LNCaP clone FGC (cell line): Measurements from ENCODE around the gene PAGE2.
A peak's percentile ranks its signal among the peaks of the same experiment; 100 is the strongest.
"Not testable (repeated sequence)": the region's sequence is repeated elsewhere in the genome, so short reads cannot be mapped to it uniquely, and the experiment has no call there.

Experiments used
- DNase-seq: peaks from one replicate; pipeline ENCODE4 v3.0.0-alpha.2; 2011; ENCODE audit warnings: low read depth
- H3K4me3 ChIP-seq: 2 replicates; pipeline ENCODE4 v1.5.1; 2011; ENCODE audit warnings: mild to moderate bottlenecking, low read depth, low read length, control low read depth
- TF ChIP-seq, protein P1 (sequence below): IDR thresholded peaks from 2 replicates; pipeline ENCODE4 v1.5.1; 2012; ENCODE audit warnings: mild to moderate bottlenecking; ENCODE audit not compliant: control insufficient read depth, insufficient read depth; ENCODE audit errors: extremely low read depth

PAGE2 gene

DNA sequence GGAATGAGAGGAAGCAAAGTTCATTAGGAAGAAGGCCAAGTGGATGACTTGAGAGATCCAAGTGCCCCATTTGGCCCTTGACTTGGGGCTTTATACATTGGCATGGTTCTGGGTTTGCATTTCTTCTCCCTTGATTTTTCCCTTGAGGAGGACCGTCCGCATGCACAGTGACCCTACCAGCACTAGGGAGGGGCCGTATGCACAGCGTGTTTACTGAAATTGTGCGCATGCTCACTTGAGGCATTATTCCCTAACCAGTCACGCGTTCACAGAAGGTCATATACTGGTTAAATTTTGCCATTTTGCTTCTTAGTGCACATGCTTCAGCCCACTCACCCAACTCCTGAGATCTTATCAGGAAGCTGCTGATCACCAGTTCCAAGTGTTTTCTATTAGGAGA is 35.1 kb downstream of the PAGE2 start:
- no peak for DNase-seq
- no peak overlapping the region for H3K4me3 ChIP-seq

DNA sequence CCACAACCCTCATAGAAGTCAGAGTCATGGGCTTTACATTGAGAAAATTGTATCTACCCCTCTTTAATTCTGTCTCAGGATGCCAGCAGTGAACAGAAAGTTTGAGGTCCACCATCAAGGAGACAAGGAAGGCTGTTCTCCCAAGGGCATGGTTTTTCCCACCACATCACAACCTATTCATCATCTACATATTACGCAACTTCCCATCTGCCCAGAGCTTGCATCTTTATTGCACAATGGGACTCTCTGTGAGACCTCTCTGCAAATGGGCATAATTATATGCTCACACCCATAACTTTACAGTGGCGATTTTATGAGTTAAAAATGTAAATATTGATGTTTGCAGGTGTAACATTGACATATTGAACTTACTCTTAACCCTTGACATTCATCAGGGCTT is 38.9 kb downstream of the PAGE2 start:
- TF ChIP-seq, protein P1, sequence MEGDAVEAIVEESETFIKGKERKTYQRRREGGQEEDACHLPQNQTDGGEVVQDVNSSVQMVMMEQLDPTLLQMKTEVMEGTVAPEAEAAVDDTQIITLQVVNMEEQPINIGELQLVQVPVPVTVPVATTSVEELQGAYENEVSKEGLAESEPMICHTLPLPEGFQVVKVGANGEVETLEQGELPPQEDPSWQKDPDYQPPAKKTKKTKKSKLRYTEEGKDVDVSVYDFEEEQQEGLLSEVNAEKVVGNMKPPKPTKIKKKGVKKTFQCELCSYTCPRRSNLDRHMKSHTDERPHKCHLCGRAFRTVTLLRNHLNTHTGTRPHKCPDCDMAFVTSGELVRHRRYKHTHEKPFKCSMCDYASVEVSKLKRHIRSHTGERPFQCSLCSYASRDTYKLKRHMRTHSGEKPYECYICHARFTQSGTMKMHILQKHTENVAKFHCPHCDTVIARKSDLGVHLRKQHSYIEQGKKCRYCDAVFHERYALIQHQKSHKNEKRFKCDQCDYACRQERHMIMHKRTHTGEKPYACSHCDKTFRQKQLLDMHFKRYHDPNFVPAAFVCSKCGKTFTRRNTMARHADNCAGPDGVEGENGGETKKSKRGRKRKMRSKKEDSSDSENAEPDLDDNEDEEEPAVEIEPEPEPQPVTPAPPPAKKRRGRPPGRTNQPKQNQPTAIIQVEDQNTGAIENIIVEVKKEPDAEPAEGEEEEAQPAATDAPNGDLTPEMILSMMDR = no peak
- no peak for DNase-seq
- no peak overlapping the region for H3K4me3 ChIP-seq

More for the DNA sequence above, 35.1 kb downstream of the PAGE2 start:
- TF ChIP-seq, protein P1 = no peak

DNA sequence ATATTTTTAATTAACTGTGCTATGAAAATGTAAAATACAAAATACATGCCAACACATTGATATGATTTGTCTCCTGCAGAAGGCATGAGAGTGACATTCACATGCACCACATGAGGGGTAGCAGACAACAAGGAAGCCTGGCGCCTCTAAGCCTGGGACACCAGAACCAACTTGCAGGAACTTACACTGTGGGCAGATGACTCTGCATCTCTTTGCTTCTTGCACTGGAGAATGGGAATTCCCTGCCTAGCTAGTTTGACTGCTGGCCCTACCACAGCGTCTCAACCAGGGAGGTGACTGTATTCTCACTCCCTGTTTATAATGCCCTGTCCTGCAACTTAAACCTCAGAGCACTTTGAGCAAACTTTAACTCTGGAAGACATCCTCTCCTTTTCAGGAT is 40.5 kb downstream of the PAGE2 start:
- H3K4me3 ChIP-seq = no peak overlapping the region
- DNase-seq = no peak
- TF ChIP-seq, protein P1 = no peak

DNA sequence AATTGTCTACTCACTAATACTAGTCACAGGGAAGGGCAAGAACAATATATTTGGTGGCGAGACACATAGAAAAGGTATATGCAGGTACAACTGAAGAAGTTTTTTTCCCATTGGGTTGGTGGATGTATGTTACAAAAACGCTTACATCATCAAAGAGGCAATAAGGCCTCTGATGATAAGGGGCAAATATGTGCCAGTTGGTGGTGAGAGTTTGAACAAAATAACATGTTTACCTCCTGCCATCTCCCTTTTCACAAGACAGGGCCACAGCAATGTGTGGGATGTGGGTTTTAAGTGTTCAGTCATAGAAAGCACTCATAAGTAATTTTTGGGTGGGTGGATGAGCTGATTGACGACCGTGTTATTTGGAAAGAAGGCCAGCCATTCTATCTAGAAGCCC is 41.7 kb downstream of the PAGE2 start:
- TF ChIP-seq, protein P1 = no peak
- no peak for DNase-seq
- no peak overlapping the region for H3K4me3 ChIP-seq

DNA sequence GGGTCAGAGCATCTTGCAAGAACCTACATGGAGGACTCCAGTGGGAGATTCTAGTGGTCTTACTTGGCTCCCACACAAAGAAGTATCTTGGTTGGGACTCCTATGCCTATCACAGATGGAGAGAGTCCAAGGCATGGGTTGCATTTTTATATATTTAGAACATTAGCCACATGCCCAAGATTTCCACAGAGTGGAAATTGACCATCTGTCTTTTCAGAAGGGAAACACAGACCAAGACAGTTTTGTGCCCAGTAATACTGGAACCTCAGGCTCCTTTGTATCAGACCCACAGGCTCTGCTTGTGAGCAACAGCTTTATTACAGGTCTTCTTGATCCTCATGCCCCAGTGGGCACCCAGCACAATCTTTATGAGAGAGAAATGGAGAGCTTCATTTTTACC is 43.6 kb downstream of the PAGE2 start:
- no peak for DNase-seq
- TF ChIP-seq, protein P1 = no peak
- H3K4me3 ChIP-seq = no peak overlapping the region

DNA sequence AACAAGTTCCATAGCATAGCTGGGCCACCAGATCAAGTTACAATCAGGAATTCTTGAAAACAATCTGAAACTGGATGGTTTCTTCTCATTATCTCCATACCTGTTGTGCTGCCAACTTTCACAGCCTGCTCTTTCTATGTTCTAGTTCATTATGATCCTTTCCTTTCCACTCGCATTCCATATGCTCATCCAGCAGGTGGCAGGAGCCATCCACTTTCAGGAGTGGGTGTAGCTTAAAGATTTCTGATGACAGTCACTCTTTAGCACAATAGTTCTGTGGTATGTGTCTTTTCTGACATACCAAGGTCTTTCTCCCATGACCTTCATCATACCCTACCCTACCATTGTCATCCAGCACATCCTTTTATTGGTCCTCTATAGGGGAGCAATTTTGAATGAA is 46.4 kb downstream of the PAGE2 start:
- no peak overlapping the region for H3K4me3 ChIP-seq
- TF ChIP-seq, protein P1 = peak; percentile 65
- no peak for DNase-seq

DNA sequence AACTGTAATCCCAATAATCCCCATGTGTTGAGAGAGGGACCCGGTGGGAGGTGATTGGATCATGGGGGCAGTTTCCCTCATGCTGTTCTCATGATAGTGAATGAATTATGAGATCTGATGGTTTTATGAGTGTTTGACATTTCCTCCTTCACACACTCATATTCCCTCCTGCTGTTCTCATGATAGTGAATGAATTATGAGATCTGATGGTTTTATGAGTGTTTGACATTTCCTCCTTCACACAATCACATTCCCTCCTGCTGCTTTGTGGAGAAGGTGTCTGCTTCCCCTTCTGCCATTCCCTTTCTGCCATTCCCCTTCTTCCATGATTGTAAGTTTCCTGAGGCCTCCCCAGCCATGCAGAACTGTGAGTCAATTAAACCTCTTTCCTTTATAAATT is 52.0 kb downstream of the PAGE2 start:
- not testable (repeated sequence) for DNase-seq, H3K4me3 ChIP-seq
